ENCODE results near the gene PAGR1. TPM values are rescaled to one million over a fixed set of nuclear protein-coding genes. Genes with fewer than 3 reads are reported as not detected.

PAGR1 gene
- polyA plus RNA-seq, 1 of the 3 experiments (the other 2 are of a cell fraction): 57.7 TPM

GRCh38 chr16:29805232-29806098 lies 10.5 kb upstream of the PAGR1 start:
- H3K9me2 ChIP-seq: no peaks in the 10 kb centered on the region
- H3K27me3 ChIP-seq (ENCODE audit: insufficient read depth): no peaks in the 10 kb centered on the region
- peaks cover 22 to 32% of the 10 kb centered on the region in 2 experiments for H3K36me3 ChIP-seq (replicated peaks in 1 of 2; ENCODE audit: control insufficient read depth in 1 of 2, insufficient read depth in 2 of 2, low read length in 1 of 2)
- POLR2A ChIA-PET: interaction anchor here (0.6 to 4.0 kb wide), 7 partner anchors 10 to 216 kb away, joined by 3 to 19 read pairs (median 4); partner anchors contain the start of genes KIF22 and PAGR1
- peaks cover 15% of the 10 kb centered on the region for H4K20me1 ChIP-seq (ENCODE audit: insufficient read depth)
- 2% methylated on average over 33 of the region's 103 CpGs for WGBS (ENCODE audit: low lambda C conversion rate)
- H3K27ac ChIP-seq (ENCODE audit: low read depth in 2 of 2, low read length in 1 of 2): peak overlapping the region; percentile 89 to 93
- CTCF ChIA-PET: interaction anchor here (1.3 to 2.3 kb wide), 2 partner anchors 16 to 43 kb away, joined by 3 to 17 read pairs; partner anchors contain the start of gene KIF22
- H3K9ac ChIP-seq: peak overlapping the region; percentile 95
- peak overlapping the region; percentile 60 to 88 for H3K4me3 ChIP-seq (ENCODE audit: low read depth in 2 of 2, low read length in 1 of 2)
- peak overlapping the region; percentile 90 for H3K4me2 ChIP-seq
- H3K9me3 ChIP-seq: no peaks in the 10 kb centered on the region
- H3K79me2 ChIP-seq (ENCODE audit: insufficient read depth): peaks cover 34% of the 10 kb centered on the region
- peak overlapping the region; percentile 56; the same call in 1 of the 2 replicates for H2AFZ ChIP-seq (ENCODE audit: low read depth)
- DNase-seq: peak; percentile 96
- H3F3A ChIP-seq (replicated peaks; ENCODE audit: insufficient read depth): peaks cover 43% of the 10 kb centered on the region
- peaks cover 19 to 37% of the 10 kb centered on the region in 2 experiments for H3K4me1 ChIP-seq (ENCODE audit: control insufficient read depth in 1 of 2, insufficient read depth in 2 of 2, low read depth in 1 of 2, low read length in 1 of 2)
- TF ChIP-seq NRF1 (IDR thresholded peaks at IDR 0.05; ENCODE audit: low read depth, low read length): peak; percentile 68
- TF ChIP-seq RCOR1 (IDR thresholded peaks at IDR 0.05; ENCODE audit: low read length): peak; percentile 57; the same call in 1 of the 2 replicates
- TF ChIP-seq MAX (IDR thresholded peaks at IDR 0.05; ENCODE audit: low read depth): peak; percentile 95
- peak; percentile 46; the same call in 1 of the 2 replicates for TF ChIP-seq GABPA (IDR thresholded peaks at IDR 0.05; ENCODE audit: low read depth)
- TF ChIP-seq TAF1 (IDR thresholded peaks at IDR 0.05; ENCODE audit: borderline replicate concordance, low read depth, low read length): peak; percentile 89
- TF ChIP-seq, protein P1, sequence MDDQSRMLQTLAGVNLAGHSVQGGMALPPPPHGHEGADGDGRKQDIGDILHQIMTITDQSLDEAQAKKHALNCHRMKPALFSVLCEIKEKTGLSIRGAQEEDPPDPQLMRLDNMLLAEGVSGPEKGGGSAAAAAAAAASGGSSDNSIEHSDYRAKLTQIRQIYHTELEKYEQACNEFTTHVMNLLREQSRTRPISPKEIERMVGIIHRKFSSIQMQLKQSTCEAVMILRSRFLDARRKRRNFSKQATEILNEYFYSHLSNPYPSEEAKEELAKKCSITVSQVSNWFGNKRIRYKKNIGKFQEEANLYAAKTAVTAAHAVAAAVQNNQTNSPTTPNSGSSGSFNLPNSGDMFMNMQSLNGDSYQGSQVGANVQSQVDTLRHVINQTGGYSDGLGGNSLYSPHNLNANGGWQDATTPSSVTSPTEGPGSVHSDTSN (IDR thresholded peaks at IDR 0.05): peak; percentile 89
- TF ChIP-seq TCF12 (IDR thresholded peaks at IDR 0.05): peak; percentile 56; the same call in 1 of the 2 replicates
- no peak for TF ChIP-seq IRF3 (IDR thresholded peaks at IDR 0.05; ENCODE audit: low read depth, low read length)
- TF ChIP-seq FOXJ3 (CRISPR knock-in tag; IDR thresholded peaks at IDR 0.05): peak; percentile 73; the same call in 1 of the 2 replicates
- peak; percentile 81; the same call in 1 of the 2 replicates for TF ChIP-seq ZBTB33 (IDR thresholded peaks at IDR 0.05; ENCODE audit: borderline replicate concordance, low read depth)
- peak; percentile 74; the same call in 1 of the 2 replicates for TF ChIP-seq REST (IDR thresholded peaks at IDR 0.05; ENCODE audit: low read depth, low read length)
- TF ChIP-seq CTCF (IDR thresholded peaks at IDR 0.05): no peak
- TF ChIP-seq CHD2 (IDR thresholded peaks at IDR 0.05; ENCODE audit: low read length, partially characterized antibody): peak; percentile 85
- no peak for TF ChIP-seq SMC3 (IDR thresholded peaks at IDR 0.05; ENCODE audit: low read depth, low read length)
- peak; percentile 87 for TF ChIP-seq POLR2AphosphoS5 (IDR thresholded peaks at IDR 0.05; ENCODE audit: low read depth, low read length)
- peak; percentile 94 for TF ChIP-seq YY1 (IDR thresholded peaks at IDR 0.05; ENCODE audit: low read depth)
- peak; percentile 73 for TF ChIP-seq MXI1 (IDR thresholded peaks at IDR 0.05; ENCODE audit: low read depth, low read length)
- peak; percentile 42; the same call in 1 of the 2 replicates for TF ChIP-seq JUND (IDR thresholded peaks at IDR 0.05)
- TF ChIP-seq EZH2phosphoT487 (IDR thresholded peaks at IDR 0.05; ENCODE audit: borderline replicate concordance, low read depth): no peak
- peak in 1 of 2 experiments; percentile 78; a peak in 1 of 4 replicates for TF ChIP-seq EP300 (IDR thresholded peaks at IDR 0.05; ENCODE audit: borderline replicate concordance in 1 of 2, low read depth in 1 of 2, low read length in 1 of 2)
- TF ChIP-seq NFIC (IDR thresholded peaks at IDR 0.05; ENCODE audit: borderline replicate concordance): no peak; the same call in 1 of the 2 replicates
